Measurements from ENCODE around the gene PTPRZ1. TPM values are rescaled to one million over a fixed set of nuclear protein-coding genes. Genes with fewer than 3 reads are reported as not detected.

Gene PTPRZ1
- total RNA-seq, 5 donors from 2014 or later (not counting 1 experiment from before 2014, with no cell fraction given) = 0.19 to 0.23 TPM; not detected in 3

- Mint-ChIP-seq H3K27ac (no peak overlapping the region), H3K4me3 (no peak overlapping the region), H3K9me3 (peaks cover 0 to 5% (median 3%) of the 10 kb centered on the region in 3 donors), H3K27me3 (peaks cover 0 to 2% of the 10 kb centered on the region in 2 donors), H3K36me3 (no peaks in the 10 kb centered on the region), H3K4me1 (no peaks in the 10 kb centered on the region)
- Histone ChIP-seq H3K27me3 (replicated peaks in 1 of 2; ENCODE audit: control insufficient read depth in 2 of 2, extremely low read depth in 1 of 2, insufficient read depth in 2 of 2, low read length in 1 of 2) (no peaks in the 10 kb centered on the region), H3K9me3 (no peaks in the 10 kb centered on the region), H3K27ac (ENCODE audit: low read length) (no peak overlapping the region), H3K4me1 (ENCODE audit: control insufficient read depth in 1 of 2, extremely low read depth in 1 of 2, insufficient read depth in 2 of 2, low read length in 2 of 2) (no peaks in the 10 kb centered on the region), H3K36me3 (ENCODE audit: control insufficient read depth in 2 of 2, extremely low read depth in 1 of 2, insufficient read depth in 1 of 2, low read length in 1 of 2) (no peaks in the 10 kb centered on the region), H3K4me3 (ENCODE audit: control insufficient read depth in 1 of 2, extremely low read depth in 1 of 2, low read length in 1 of 2) (no peak overlapping the region)
- ChIA-PET POLR2A (no interaction called here), CTCF (no interaction called here)
- DNase-seq = no peak
- no peak for ATAC-seq (replicated peaks in 1 of 4)
- WGBS (ENCODE audit: insufficient coverage) = no CpG with 5 or more reads among the region's 4 CpGs
Observed at GRCh38 chr7:121960678-121961077, 87.7 kb downstream of the PTPRZ1 start.

DNA sequence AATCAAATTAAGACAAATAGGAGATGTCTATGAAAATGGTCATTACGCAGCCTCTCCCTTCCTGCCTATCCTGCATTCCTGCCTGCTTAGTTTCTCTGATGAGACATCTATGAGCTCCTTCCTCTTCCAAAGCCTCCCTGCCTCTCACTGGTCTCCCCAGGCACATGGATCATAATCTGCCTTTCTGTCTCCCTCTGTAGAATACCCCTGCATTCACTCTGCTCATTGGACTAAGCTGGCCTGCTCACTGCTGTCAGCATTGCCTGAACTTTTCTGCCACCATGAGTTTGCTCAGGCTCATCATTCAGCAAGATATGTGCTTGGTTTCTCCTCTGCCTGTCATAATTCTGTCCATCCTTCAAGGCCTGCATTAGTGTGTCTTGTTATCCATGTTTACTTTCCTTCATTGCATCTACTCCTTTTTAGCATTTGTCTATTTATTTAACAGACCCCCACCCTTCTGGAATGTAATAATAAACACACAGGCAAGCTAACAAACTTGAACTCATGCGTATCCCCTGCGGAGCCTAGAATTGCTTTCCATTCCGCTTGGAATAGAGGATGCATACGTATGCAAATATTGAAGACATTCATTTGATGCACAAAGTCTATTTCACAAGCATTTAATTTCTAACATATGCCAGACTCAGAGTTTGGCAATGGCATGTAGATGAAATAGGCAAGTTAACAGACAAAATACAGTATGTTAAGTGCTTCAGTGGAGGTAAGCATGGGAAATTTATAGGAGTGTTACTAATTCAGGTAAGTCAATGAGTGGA, 88.3 kb downstream of the PTPRZ1 start:
- Mint-ChIP-seq H3K4me1 (no peaks in the 10 kb centered on the region), H3K27me3 (peaks cover 0 to 2% of the 10 kb centered on the region in 2 donors), H3K27ac (no peak overlapping the region), H3K36me3 (no peaks in the 10 kb centered on the region), H3K9me3 (peaks cover 0 to 5% (median 3%) of the 10 kb centered on the region in 3 donors), H3K4me3 (no peak overlapping the region)
- POLR2A ChIA-PET = no interaction called here
- DNase-seq = no peak
- Histone ChIP-seq H3K4me3 (ENCODE audit: control insufficient read depth in 1 of 2, extremely low read depth in 1 of 2, low read length in 1 of 2) (no peak overlapping the region), H3K9me3 (no peaks in the 10 kb centered on the region), H3K4me1 (ENCODE audit: control insufficient read depth in 1 of 2, extremely low read depth in 1 of 2, insufficient read depth in 2 of 2, low read length in 2 of 2) (no peaks in the 10 kb centered on the region), H3K27ac (ENCODE audit: low read length) (no peak overlapping the region), H3K36me3 (ENCODE audit: control insufficient read depth in 2 of 2, extremely low read depth in 1 of 2, insufficient read depth in 1 of 2, low read length in 1 of 2) (no peaks in the 10 kb centered on the region), H3K27me3 (replicated peaks in 1 of 2; ENCODE audit: control insufficient read depth in 2 of 2, extremely low read depth in 1 of 2, insufficient read depth in 2 of 2, low read length in 1 of 2) (no peaks in the 10 kb centered on the region)
- CTCF ChIA-PET = interaction anchor here in 1 of 2 donors (1.0 kb wide), 1 partner anchor 11 kb away, joined by 3 read pairs; no protein-coding TSS in a partner anchor
- WGBS (ENCODE audit: insufficient coverage) = 100% methylated on average over 1 of the region's 5 CpGs
- no peak for ATAC-seq (replicated peaks in 1 of 4)

GRCh38 chr7:121966276-121966934, 93.4 kb downstream of the PTPRZ1 start:
- Histone ChIP-seq H3K9me3 (no peaks in the 10 kb centered on the region), H3K4me1 (ENCODE audit: control insufficient read depth in 1 of 2, extremely low read depth in 1 of 2, insufficient read depth in 2 of 2, low read length in 2 of 2) (no peaks in the 10 kb centered on the region), H3K4me3 (ENCODE audit: control insufficient read depth in 1 of 2, extremely low read depth in 1 of 2, low read length in 1 of 2) (no peak overlapping the region), H3K36me3 (ENCODE audit: control insufficient read depth in 2 of 2, extremely low read depth in 1 of 2, insufficient read depth in 1 of 2, low read length in 1 of 2) (no peaks in the 10 kb centered on the region), H3K27ac (ENCODE audit: low read length) (no peak overlapping the region), H3K27me3 (replicated peaks in 1 of 2; ENCODE audit: control insufficient read depth in 2 of 2, extremely low read depth in 1 of 2, insufficient read depth in 2 of 2, low read length in 1 of 2) (no peaks in the 10 kb centered on the region)
- ChIA-PET POLR2A (no interaction called here), CTCF (no interaction called here)
- no CpG with 5 or more reads among the region's 2 CpGs for WGBS (ENCODE audit: insufficient coverage)
- Mint-ChIP-seq H3K9me3 (peaks cover 0 to 5% (median 3%) of the 10 kb centered on the region in 3 donors), H3K27ac (no peak overlapping the region), H3K4me1 (no peaks in the 10 kb centered on the region), H3K4me3 (no peak overlapping the region), H3K36me3 (no peaks in the 10 kb centered on the region), H3K27me3 (no peaks in the 10 kb centered on the region)
- DNase-seq (no peak), ATAC-seq (replicated peaks in 1 of 4) (no peak)

GRCh38 chr7:121966935-121967332, 94.0 kb downstream of the PTPRZ1 start:
- WGBS (ENCODE audit: insufficient coverage) = 100% methylated on average over 1 of the region's 4 CpGs
- H3K27ac Mint-ChIP-seq = no peak overlapping the region
- H3K9me3 Mint-ChIP-seq = peaks cover 0 to 5% (median 3%) of the 10 kb centered on the region in 3 donors
- H3K4me1 Mint-ChIP-seq = no peaks in the 10 kb centered on the region
- ATAC-seq (replicated peaks in 1 of 4) (no peak), DNase-seq (no peak)
- H3K27me3 Mint-ChIP-seq = no peaks in the 10 kb centered on the region
- Histone ChIP-seq H3K4me1 (ENCODE audit: control insufficient read depth in 1 of 2, extremely low read depth in 1 of 2, insufficient read depth in 2 of 2, low read length in 2 of 2) (no peaks in the 10 kb centered on the region), H3K27me3 (replicated peaks in 1 of 2; ENCODE audit: control insufficient read depth in 2 of 2, extremely low read depth in 1 of 2, insufficient read depth in 2 of 2, low read length in 1 of 2) (no peaks in the 10 kb centered on the region), H3K9me3 (no peaks in the 10 kb centered on the region), H3K36me3 (ENCODE audit: control insufficient read depth in 2 of 2, extremely low read depth in 1 of 2, insufficient read depth in 1 of 2, low read length in 1 of 2) (no peaks in the 10 kb centered on the region), H3K27ac (ENCODE audit: low read length) (no peak overlapping the region), H3K4me3 (ENCODE audit: control insufficient read depth in 1 of 2, extremely low read depth in 1 of 2, low read length in 1 of 2) (no peak overlapping the region)
- ChIA-PET POLR2A (no interaction called here), CTCF (no interaction called here)
- H3K4me3 Mint-ChIP-seq = no peak overlapping the region
- H3K36me3 Mint-ChIP-seq = no peaks in the 10 kb centered on the region

- ATAC-seq (replicated peaks in 1 of 4) (no peak), DNase-seq (no peak)
- Histone ChIP-seq H3K4me1 (ENCODE audit: control insufficient read depth in 1 of 2, extremely low read depth in 1 of 2, insufficient read depth in 2 of 2, low read length in 2 of 2) (no peaks in the 10 kb centered on the region), H3K27me3 (replicated peaks in 1 of 2; ENCODE audit: control insufficient read depth in 2 of 2, extremely low read depth in 1 of 2, insufficient read depth in 2 of 2, low read length in 1 of 2) (no peaks in the 10 kb centered on the region), H3K9me3 (no peaks in the 10 kb centered on the region), H3K4me3 (ENCODE audit: control insufficient read depth in 1 of 2, extremely low read depth in 1 of 2, low read length in 1 of 2) (no peak overlapping the region), H3K36me3 (ENCODE audit: control insufficient read depth in 2 of 2, extremely low read depth in 1 of 2, insufficient read depth in 1 of 2, low read length in 1 of 2) (no peaks in the 10 kb centered on the region), H3K27ac (ENCODE audit: low read length) (no peak overlapping the region)
- WGBS (ENCODE audit: insufficient coverage) = no CpG with 5 or more reads among the region's 1 CpG
- ChIA-PET POLR2A (no interaction called here), CTCF (interaction anchor here in 1 of 2 donors (1.1 kb wide), 1 partner anchor 9 kb away, joined by 3 read pairs; no protein-coding TSS in a partner anchor)
- Mint-ChIP-seq H3K27me3 (peaks cover 0 to 3% of the 10 kb centered on the region in 2 donors), H3K4me1 (no peaks in the 10 kb centered on the region), H3K4me3 (no peak overlapping the region), H3K36me3 (no peaks in the 10 kb centered on the region), H3K27ac (no peak overlapping the region), H3K9me3 (peaks cover 0 to 7% (median 2%) of the 10 kb centered on the region in 3 donors)
Observed at GRCh38 chr7:121985476-121986030, 112.6 kb downstream of the PTPRZ1 start.

GRCh38 chr7:121992068-121992467, 119.1 kb downstream of the PTPRZ1 start:
- WGBS (ENCODE audit: insufficient coverage) = 100% methylated on average over 1 of the region's 4 CpGs
- H3K4me1 ChIP-seq (ENCODE audit: control insufficient read depth in 1 of 2, extremely low read depth in 1 of 2, insufficient read depth in 2 of 2, low read length in 2 of 2) = no peaks in the 10 kb centered on the region
- H3K9me3 Mint-ChIP-seq = peaks cover 0 to 4% (median 0%) of the 10 kb centered on the region in 3 donors
- no peak overlapping the region for H3K27ac Mint-ChIP-seq
- no peaks in the 10 kb centered on the region for H3K27me3 ChIP-seq (replicated peaks in 1 of 2; ENCODE audit: control insufficient read depth in 2 of 2, extremely low read depth in 1 of 2, insufficient read depth in 2 of 2, low read length in 1 of 2)
- POLR2A ChIA-PET = no interaction called here
- no peaks in the 10 kb centered on the region for H3K36me3 ChIP-seq (ENCODE audit: control insufficient read depth in 2 of 2, extremely low read depth in 1 of 2, insufficient read depth in 1 of 2, low read length in 1 of 2)
- DNase-seq (no peak), ATAC-seq (replicated peaks in 1 of 4) (no peak)
- H3K4me1 Mint-ChIP-seq = no peaks in the 10 kb centered on the region
- no peaks in the 10 kb centered on the region for H3K36me3 Mint-ChIP-seq
- H3K4me3 Mint-ChIP-seq = no peak overlapping the region
- H3K4me3 ChIP-seq (ENCODE audit: control insufficient read depth in 1 of 2, extremely low read depth in 1 of 2, low read length in 1 of 2) = no peak overlapping the region
- no peaks in the 10 kb centered on the region for H3K9me3 ChIP-seq
- no peak overlapping the region for H3K27ac ChIP-seq (ENCODE audit: low read length)
- CTCF ChIA-PET = no interaction called here
- no peaks in the 10 kb centered on the region for H3K27me3 Mint-ChIP-seq
